Panc1 (cell line): ENCODE data around the gene ELMO1.

ENCODE experiments used
- POLR2AphosphoS5 ChIP-seq: IDR thresholded peaks from 2 replicates; pipeline ENCODE4 v1.6.1; 2012; ENCODE audit warnings: mild to moderate bottlenecking, low read depth, low read length, moderate library complexity
- SIN3A ChIP-seq: IDR thresholded peaks from 2 replicates; pipeline ENCODE4 v1.6.1; 2012; ENCODE audit warnings: low read depth, mild to moderate bottlenecking, low read length, moderate library complexity, borderline replicate concordance; ENCODE audit not compliant: insufficient read depth
- TF ChIP-seq, protein P1 (sequence below), 2 experiments: IDR thresholded peaks; 2 replicates each; pipeline ENCODE4 v1.6.1; 2011 to 2012; ENCODE audit warnings: low read depth in 2 of 2, control low read depth in 1 of 2, low read length in 1 of 2, mild to moderate bottlenecking in 1 of 2, moderate library complexity in 1 of 2; ENCODE audit not compliant: insufficient read depth in 1 of 2
- TF ChIP-seq, protein P2 (sequence below): fragments of 450-650 bp; IDR thresholded peaks from 2 replicates; pipeline ENCODE4 v1.5.1; 2017; ENCODE audit warnings: mild to moderate bottlenecking

DNA sequence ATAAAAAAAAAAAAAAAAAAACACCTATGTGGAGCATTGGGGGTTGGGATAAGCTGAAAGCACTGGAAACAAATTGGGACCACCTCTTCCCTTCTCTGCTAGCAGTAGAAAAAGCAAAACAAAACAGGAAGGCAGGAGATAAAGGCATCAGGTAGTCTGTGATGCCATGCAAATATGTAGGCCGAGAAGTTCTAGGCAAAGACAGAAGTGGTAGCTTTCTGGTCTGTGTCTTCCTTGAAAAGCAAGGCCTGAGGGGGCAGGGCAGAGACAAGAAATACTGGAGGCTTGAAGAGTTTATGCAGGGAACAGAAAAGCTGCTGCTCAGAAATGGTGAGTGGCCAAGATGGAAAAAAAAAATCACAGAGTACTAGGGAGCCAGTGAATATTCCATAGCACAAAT lies 111.1 kb downstream of the ELMO1 start:
- TF ChIP-seq, protein P1, sequence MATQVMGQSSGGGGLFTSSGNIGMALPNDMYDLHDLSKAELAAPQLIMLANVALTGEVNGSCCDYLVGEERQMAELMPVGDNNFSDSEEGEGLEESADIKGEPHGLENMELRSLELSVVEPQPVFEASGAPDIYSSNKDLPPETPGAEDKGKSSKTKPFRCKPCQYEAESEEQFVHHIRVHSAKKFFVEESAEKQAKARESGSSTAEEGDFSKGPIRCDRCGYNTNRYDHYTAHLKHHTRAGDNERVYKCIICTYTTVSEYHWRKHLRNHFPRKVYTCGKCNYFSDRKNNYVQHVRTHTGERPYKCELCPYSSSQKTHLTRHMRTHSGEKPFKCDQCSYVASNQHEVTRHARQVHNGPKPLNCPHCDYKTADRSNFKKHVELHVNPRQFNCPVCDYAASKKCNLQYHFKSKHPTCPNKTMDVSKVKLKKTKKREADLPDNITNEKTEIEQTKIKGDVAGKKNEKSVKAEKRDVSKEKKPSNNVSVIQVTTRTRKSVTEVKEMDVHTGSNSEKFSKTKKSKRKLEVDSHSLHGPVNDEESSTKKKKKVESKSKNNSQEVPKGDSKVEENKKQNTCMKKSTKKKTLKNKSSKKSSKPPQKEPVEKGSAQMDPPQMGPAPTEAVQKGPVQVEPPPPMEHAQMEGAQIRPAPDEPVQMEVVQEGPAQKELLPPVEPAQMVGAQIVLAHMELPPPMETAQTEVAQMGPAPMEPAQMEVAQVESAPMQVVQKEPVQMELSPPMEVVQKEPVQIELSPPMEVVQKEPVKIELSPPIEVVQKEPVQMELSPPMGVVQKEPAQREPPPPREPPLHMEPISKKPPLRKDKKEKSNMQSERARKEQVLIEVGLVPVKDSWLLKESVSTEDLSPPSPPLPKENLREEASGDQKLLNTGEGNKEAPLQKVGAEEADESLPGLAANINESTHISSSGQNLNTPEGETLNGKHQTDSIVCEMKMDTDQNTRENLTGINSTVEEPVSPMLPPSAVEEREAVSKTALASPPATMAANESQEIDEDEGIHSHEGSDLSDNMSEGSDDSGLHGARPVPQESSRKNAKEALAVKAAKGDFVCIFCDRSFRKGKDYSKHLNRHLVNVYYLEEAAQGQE (IDR thresholded peaks at IDR 0.05; ENCODE audit: insufficient read depth in 1 of 2, low read depth in 2 of 2, low read length in 1 of 2) = no peak
- TF ChIP-seq, protein P2, sequence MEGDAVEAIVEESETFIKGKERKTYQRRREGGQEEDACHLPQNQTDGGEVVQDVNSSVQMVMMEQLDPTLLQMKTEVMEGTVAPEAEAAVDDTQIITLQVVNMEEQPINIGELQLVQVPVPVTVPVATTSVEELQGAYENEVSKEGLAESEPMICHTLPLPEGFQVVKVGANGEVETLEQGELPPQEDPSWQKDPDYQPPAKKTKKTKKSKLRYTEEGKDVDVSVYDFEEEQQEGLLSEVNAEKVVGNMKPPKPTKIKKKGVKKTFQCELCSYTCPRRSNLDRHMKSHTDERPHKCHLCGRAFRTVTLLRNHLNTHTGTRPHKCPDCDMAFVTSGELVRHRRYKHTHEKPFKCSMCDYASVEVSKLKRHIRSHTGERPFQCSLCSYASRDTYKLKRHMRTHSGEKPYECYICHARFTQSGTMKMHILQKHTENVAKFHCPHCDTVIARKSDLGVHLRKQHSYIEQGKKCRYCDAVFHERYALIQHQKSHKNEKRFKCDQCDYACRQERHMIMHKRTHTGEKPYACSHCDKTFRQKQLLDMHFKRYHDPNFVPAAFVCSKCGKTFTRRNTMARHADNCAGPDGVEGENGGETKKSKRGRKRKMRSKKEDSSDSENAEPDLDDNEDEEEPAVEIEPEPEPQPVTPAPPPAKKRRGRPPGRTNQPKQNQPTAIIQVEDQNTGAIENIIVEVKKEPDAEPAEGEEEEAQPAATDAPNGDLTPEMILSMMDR = no peak
- TF ChIP-seq POLR2AphosphoS5 = no peak
- no peak for TF ChIP-seq SIN3A
